Measurements from ENCODE around the gene SPINDOC. TPM values are rescaled to one million over a fixed set of nuclear protein-coding genes. Genes with fewer than 3 reads are reported as not detected.

The SPINDOC gene
- total and polyA plus RNA-seq, 2 experiments from 2014 or later, result 0.86 to 15.3 TPM

GRCh38 chr11:63764679-63765647 is 48.3 kb upstream of the SPINDOC start:
- DNase-seq, result no peak
- H3F3A ChIP-seq (ENCODE audit: insufficient read depth), result peaks cover 19% of the 10 kb centered on the region
- no peaks in the 10 kb centered on the region for H4K20me1 ChIP-seq (ENCODE audit: insufficient read depth)
- 90 to 93% methylated on average over 11 to 24 of the region's 30 CpGs for WGBS, 2 experiments (ENCODE audit: low coverage in 1 of 2, low lambda C conversion rate in 2 of 2, missing lambda C conversion rate in 2 of 2)
- H3K4me2 ChIP-seq (ENCODE audit: unreplicated experiment), result no peak overlapping the region
- no peak overlapping the region for H3K27ac ChIP-seq
- in situ Hi-C loops (cut with MboI), result no loop called here
- no peak overlapping the region for H2AFZ ChIP-seq
- TF ChIP-seq EZH2phosphoT487 (IDR thresholded peaks at IDR 0.05; ENCODE audit: insufficient read depth, low read depth) (no peak), EZH2 (IDR thresholded peaks at IDR 0.05; ENCODE audit: insufficient read depth, poor library complexity, severe bottlenecking) (no peak)
- H3K4me3 ChIP-seq, result no peak overlapping the region
- no peaks in the 10 kb centered on the region for H3K9me2 ChIP-seq (ENCODE audit: insufficient read depth)
- no peak overlapping the region for H3K9ac ChIP-seq
- no peaks in the 10 kb centered on the region for H3K27me3 ChIP-seq (replicated peaks; ENCODE audit: insufficient read depth)
- no peaks in the 10 kb centered on the region for H3K9me3 ChIP-seq (ENCODE audit: low read depth)
- peaks cover 24% of the 10 kb centered on the region for H3K79me2 ChIP-seq (ENCODE audit: insufficient read depth)
- 0 out of 2 replicates have a peak, but pooled peaks cover 3% of the 10 kb centered on the region for H3K4me1 ChIP-seq (ENCODE audit: insufficient read depth)
- H3K36me3 ChIP-seq (ENCODE audit: low read depth), result no peaks in the 10 kb centered on the region

- Histone ChIP-seq H3K4me2 (ENCODE audit: unreplicated experiment) (no peak overlapping the region), H3K27me3 (replicated peaks; ENCODE audit: insufficient read depth) (no peaks in the 10 kb centered on the region), H3K36me3 (ENCODE audit: low read depth) (no peaks in the 10 kb centered on the region), H3K27ac (no peak overlapping the region), H3F3A (ENCODE audit: insufficient read depth) (peaks cover 15% of the 10 kb centered on the region), H3K9me2 (ENCODE audit: insufficient read depth) (no peaks in the 10 kb centered on the region), H3K79me2 (ENCODE audit: insufficient read depth) (peaks cover 24% of the 10 kb centered on the region), H4K20me1 (ENCODE audit: insufficient read depth) (no peaks in the 10 kb centered on the region), H3K4me1 (ENCODE audit: insufficient read depth) (0 out of 2 replicates have a peak, but pooled peaks cover 3% of the 10 kb centered on the region), H3K4me3 (no peak overlapping the region), H2AFZ (no peak overlapping the region), H3K9me3 (ENCODE audit: low read depth) (no peaks in the 10 kb centered on the region), H3K9ac (no peak overlapping the region)
- TF ChIP-seq EZH2phosphoT487 (IDR thresholded peaks at IDR 0.05; ENCODE audit: insufficient read depth, low read depth), result no peak
- TF ChIP-seq EZH2 (IDR thresholded peaks at IDR 0.05; ENCODE audit: insufficient read depth, poor library complexity, severe bottlenecking), result no peak
- in situ Hi-C loops (cut with MboI), result no loop called here
- WGBS, 2 experiments (ENCODE audit: low coverage in 1 of 2, low lambda C conversion rate in 2 of 2, missing lambda C conversion rate in 2 of 2), result 92% methylated on average over 13 to 18 of the region's 18 CpGs
- no peak for DNase-seq
Observed at GRCh38 chr11:63765688-63766241, 47.5 kb upstream of the SPINDOC start.

GRCh38 chr11:63766531-63767235 is 46.6 kb upstream of the SPINDOC start:
- TF ChIP-seq EZH2 (IDR thresholded peaks at IDR 0.05; ENCODE audit: insufficient read depth, poor library complexity, severe bottlenecking), result no peak
- TF ChIP-seq EZH2phosphoT487 (IDR thresholded peaks at IDR 0.05; ENCODE audit: insufficient read depth, low read depth), result no peak
- Histone ChIP-seq H2AFZ (no peak overlapping the region), H3K4me2 (ENCODE audit: unreplicated experiment) (peak overlapping the region; percentile 83), H3K9me3 (ENCODE audit: low read depth) (no peaks in the 10 kb centered on the region), H4K20me1 (ENCODE audit: insufficient read depth) (no peaks in the 10 kb centered on the region), H3K27ac (no peak overlapping the region), H3K27me3 (replicated peaks; ENCODE audit: insufficient read depth) (no peaks in the 10 kb centered on the region), H3K79me2 (ENCODE audit: insufficient read depth) (peaks cover 24% of the 10 kb centered on the region), H3K9me2 (ENCODE audit: insufficient read depth) (no peaks in the 10 kb centered on the region), H3K36me3 (ENCODE audit: low read depth) (no peaks in the 10 kb centered on the region), H3K4me3 (peak overlapping the region; percentile 92), H3K4me1 (ENCODE audit: insufficient read depth) (0 out of 2 replicates have a peak, but pooled peaks cover 3% of the 10 kb centered on the region), H3F3A (ENCODE audit: insufficient read depth) (peaks cover 14% of the 10 kb centered on the region), H3K9ac (peak overlapping the region; percentile 83)
- in situ Hi-C loops (cut with MboI), result no loop called here
- 51 to 53% methylated on average over 7 of the region's 7 CpGs for WGBS, 2 experiments (ENCODE audit: low coverage in 1 of 2, low lambda C conversion rate in 2 of 2, missing lambda C conversion rate in 2 of 2)
- peak; percentile 17 for DNase-seq

- H3K27ac ChIP-seq, result peak overlapping the region; percentile 42
- H3K9ac ChIP-seq, result peak overlapping the region; percentile 83
Observed at GRCh38 chr11:63767267-63767564, 46.0 kb upstream of the SPINDOC start.

More at GRCh38 chr11:63767267-63767564, 46.0 kb upstream of the SPINDOC start:
- no peaks in the 10 kb centered on the region for H3K27me3 ChIP-seq (replicated peaks; ENCODE audit: insufficient read depth)
- H3K36me3 ChIP-seq (ENCODE audit: low read depth), result no peaks in the 10 kb centered on the region
- no peak for TF ChIP-seq EZH2 (IDR thresholded peaks at IDR 0.05; ENCODE audit: insufficient read depth, poor library complexity, severe bottlenecking)
- no peak for TF ChIP-seq EZH2phosphoT487 (IDR thresholded peaks at IDR 0.05; ENCODE audit: insufficient read depth, low read depth)
- H3K4me2 ChIP-seq (ENCODE audit: unreplicated experiment), result peak overlapping the region; percentile 83
- peaks cover 24% of the 10 kb centered on the region for H3K79me2 ChIP-seq (ENCODE audit: insufficient read depth)
- no peaks in the 10 kb centered on the region for H3K9me2 ChIP-seq (ENCODE audit: insufficient read depth)
- in situ Hi-C loops (cut with MboI), result no loop called here
- peak overlapping the region; percentile 84 for H2AFZ ChIP-seq
- peaks cover 5% of the 10 kb centered on the region; the same call in 1 of the 2 replicates for H3K4me1 ChIP-seq (ENCODE audit: insufficient read depth)
- H3K9me3 ChIP-seq (ENCODE audit: low read depth), result no peaks in the 10 kb centered on the region
- DNase-seq, result no peak
- H3F3A ChIP-seq (ENCODE audit: insufficient read depth), result peaks cover 15% of the 10 kb centered on the region
- H3K4me3 ChIP-seq, result peak overlapping the region; percentile 92
- 23 to 25% methylated on average over 4 of the region's 4 CpGs for WGBS, 2 experiments (ENCODE audit: low coverage in 1 of 2, low lambda C conversion rate in 2 of 2, missing lambda C conversion rate in 2 of 2)
- H4K20me1 ChIP-seq (ENCODE audit: insufficient read depth), result no peaks in the 10 kb centered on the region
